Stimulated activated CD8-positive, alpha-beta memory T cell treated with anti-CD3 and anti-CD28 coated beads, Interleukin-7, amount 100 ng/mL, for 4 hours (primary cell): ENCODE measurements around the gene PARP14.

ENCODE experiments used
- DNase-seq, 2 donors: peaks; one replicate each; pipeline ENCODE4 v3.0.0-alpha.2; 2020; ENCODE audit warnings: low read depth in 2 of 2

PARP14 gene

GRCh38 chr3:122772827-122773226, 92.2 kb downstream of the PARP14 start:
- DNase-seq, result no peak

DNA sequence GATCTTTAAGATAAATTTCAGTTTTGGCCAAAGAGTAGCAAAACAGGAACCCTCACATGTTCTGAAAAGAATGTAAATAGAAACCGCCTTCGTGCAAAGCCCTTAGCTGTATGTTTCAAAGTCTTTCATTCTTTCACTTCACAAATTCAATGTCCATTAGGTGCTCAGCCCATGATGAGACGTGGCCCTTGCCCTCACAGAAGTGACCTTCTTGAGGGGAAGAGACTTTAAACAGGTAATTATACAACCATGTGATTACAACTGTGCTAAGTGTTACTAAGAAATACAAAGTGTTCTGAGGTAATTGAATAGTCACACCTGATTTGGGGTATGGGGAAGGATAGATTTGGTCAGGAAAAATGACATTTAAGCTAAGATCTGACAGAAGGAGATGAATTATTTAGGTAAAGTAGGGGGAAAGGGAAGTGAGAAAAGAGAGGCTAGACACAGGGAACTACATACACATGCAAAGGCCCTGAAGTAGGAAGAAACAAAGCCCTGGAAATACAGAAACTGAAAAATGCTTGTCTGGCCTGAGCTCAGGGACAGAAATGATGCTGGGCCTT, 93.4 kb downstream of the PARP14 start:
- DNase-seq, result no peak

DNA sequence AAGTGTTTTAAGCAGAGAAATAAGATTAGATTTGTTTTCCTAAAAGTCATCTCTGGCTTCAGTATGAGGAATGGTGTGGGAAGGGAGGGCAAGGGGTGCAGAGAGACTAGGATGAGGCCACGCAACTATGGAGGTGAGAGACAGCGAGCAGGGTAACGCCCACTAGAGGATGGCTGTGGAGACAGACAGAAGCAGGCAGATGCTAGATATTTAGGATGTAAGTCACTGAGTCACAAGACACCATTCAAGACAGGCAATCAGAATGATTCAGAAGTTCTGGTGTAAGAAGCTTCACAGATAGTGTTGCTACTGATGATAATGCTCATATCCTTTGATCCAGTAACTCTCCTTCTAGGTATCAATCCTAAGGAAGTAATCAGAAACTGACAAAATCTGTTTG, 93.9 kb downstream of the PARP14 start:
- DNase-seq, result no peak

DNA sequence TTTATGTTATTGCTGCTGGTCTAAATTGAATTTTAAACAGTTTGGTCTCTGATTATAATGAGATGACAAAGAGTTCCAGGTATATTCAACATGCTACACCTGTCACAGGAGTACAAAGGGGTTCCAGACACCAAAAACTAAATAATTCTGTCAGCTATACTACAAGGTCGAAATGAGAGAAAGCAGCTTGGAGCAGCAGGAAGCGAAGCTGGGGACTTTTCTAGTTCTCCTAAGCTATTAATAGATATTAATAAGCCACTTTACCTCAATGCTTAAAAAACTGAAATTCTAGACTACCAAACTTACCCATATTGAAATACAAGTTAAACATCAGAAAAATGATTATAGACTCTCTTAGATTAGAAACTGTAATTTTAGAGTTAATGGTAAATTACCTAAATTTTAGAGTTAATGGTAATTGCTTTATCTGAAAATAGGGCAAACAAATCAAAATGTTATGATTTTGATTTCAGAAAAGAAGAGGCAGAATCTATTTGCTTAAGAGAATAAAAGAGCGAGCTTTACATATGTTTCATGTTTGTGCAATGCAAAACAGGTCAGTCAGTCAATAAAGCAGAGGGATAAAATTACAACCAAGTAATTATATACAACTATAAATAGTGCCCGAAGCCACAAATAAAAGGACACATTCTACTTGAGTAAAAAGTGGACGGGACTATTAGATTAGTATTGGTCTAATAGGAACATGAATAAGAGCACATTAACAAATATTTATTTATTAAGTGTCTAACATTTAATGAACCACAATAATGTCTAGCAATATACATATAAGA, 96.2 kb downstream of the PARP14 start:
- no peak for DNase-seq

DNA sequence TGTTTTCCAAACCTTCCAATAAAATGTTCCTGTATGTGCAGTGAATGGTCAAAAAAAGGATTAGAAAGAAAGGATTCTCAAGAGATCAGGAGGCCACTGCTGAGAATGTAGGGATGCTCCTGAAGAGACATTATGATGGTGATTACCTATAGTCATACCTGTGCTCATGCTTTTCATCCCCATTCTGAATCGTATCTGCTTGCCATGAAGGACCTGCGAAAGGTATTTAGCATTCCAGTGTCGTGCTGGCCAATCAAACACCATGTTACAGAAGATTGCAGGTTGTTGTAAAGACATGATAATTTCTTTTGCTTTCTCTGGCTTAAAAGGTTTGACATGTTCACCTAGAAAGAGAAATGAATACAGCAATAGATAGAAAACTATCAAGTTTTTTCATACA, 96.9 kb downstream of the PARP14 start:
- no peak for DNase-seq
